Activated CD4-positive, alpha-beta T cell treated with anti-CD3 and anti-CD28 coated beads for 36 hours (primary cell): ENCODE results near the gene ARHGAP22. TPM values are rescaled to one million over a fixed set of nuclear protein-coding genes. Genes with fewer than 3 reads are reported as not detected.

ENCODE experiments used
- ATAC-seq: fragments of 200-7000 bp; cut with Tn5 transposase; one replicate; pipeline ENCODE4 v1.10.0; 2021; ENCODE audit warnings: mild to moderate bottlenecking, moderate library complexity
- CTCF ChIA-PET: fragments of 350-600 bp; sonication (Branson Sonifier 250); formaldehyde crosslinking; loops from one replicate; lab custom pipeline; 2021; ENCODE audit warnings: antibody characterized with exemption; lab: Charles Lee
- POLR2A ChIA-PET: fragments of 350-600 bp; sonication (Branson Sonifier 250); formaldehyde crosslinking; loops from one replicate; lab custom pipeline; 2021; ENCODE audit warnings: antibody characterized with exemption, inconsistent platforms; lab: Charles Lee
- DNase-seq: peaks from one replicate; pipeline ENCODE4 v3.0.0-alpha.2; 2020
- H3K27ac Mint-ChIP-seq: one replicate; pipeline ENCODE4 v1.8.0; 2021; ENCODE audit warnings: mixed read lengths
- H3K27me3 Mint-ChIP-seq: one replicate; pipeline ENCODE4 v1.8.0; 2021; ENCODE audit warnings: mixed read lengths
- H3K36me3 Mint-ChIP-seq: one replicate; pipeline ENCODE4 v1.8.0; 2021; ENCODE audit warnings: low read depth, mixed read lengths
- H3K4me1 Mint-ChIP-seq: one replicate; pipeline ENCODE4 v1.8.0; 2021; ENCODE audit warnings: mixed read lengths
- H3K4me3 Mint-ChIP-seq: one replicate; pipeline ENCODE4 v1.8.0; 2021; ENCODE audit warnings: mild to moderate bottlenecking, moderate library complexity, mixed read lengths
- H3K9me3 Mint-ChIP-seq: one replicate; pipeline ENCODE4 v1.8.0; 2021; ENCODE audit warnings: low read depth, mixed read lengths
- intact Hi-C, 2 experiments: fragments of 100-400 bp; cut with DNase I in 1 of 2; cut with micrococcal nuclease in 1 of 2; formaldehyde crosslinking; loops; one replicate each; pipeline versions ENCODE4 v1.14.2 to v1.15.1; 2022 to 2024; cut with DNase I, micrococcal nuclease
- total RNA-seq, 2 experiments: library from RNA; stranded (reverse); gene quantifications; one replicate each; pipeline ENCODE4 v1.2.3, GENCODE V29; 2021

The ARHGAP22 gene
- total RNA-seq, 2 experiments from 2014 or later: 0.27 to 0.47 TPM

GRCh38 chr10:48496831-48497779, 107.8 kb downstream of the ARHGAP22 start:
- DNase-seq (no peak), ATAC-seq (no peak)
- intact Hi-C loops: no loop called here
- ChIA-PET CTCF (interaction anchor here (0.7 kb wide), 1 partner anchor 1450 kb away, joined by 3 read pairs; no protein-coding TSS in a partner anchor), POLR2A (no interaction called here)
- Mint-ChIP-seq H3K4me1 (peaks cover 15% of the 10 kb centered on the region), H3K27me3 (peaks cover 7% of the 10 kb centered on the region), H3K27ac (no peak overlapping the region), H3K36me3 (no peaks in the 10 kb centered on the region), H3K4me3 (no peak overlapping the region), H3K9me3 (no peaks in the 10 kb centered on the region)

GRCh38 chr10:48496105-48496830, 108.6 kb downstream of the ARHGAP22 start:
- Mint-ChIP-seq H3K4me3 (no peak overlapping the region), H3K9me3 (no peaks in the 10 kb centered on the region), H3K4me1 (peaks cover 15% of the 10 kb centered on the region), H3K36me3 (no peaks in the 10 kb centered on the region), H3K27ac (no peak overlapping the region), H3K27me3 (peaks cover 8% of the 10 kb centered on the region)
- POLR2A ChIA-PET: no interaction called here
- DNase-seq: no peak
- intact Hi-C loops: no loop called here
- CTCF ChIA-PET: interaction anchor here (0.6 to 0.7 kb wide), 2 partner anchors 690 to 1451 kb away, joined by 3 read pairs; no protein-coding TSS in a partner anchor
- no peak for ATAC-seq

GRCh38 chr10:48495282-48496045, 109.4 kb downstream of the ARHGAP22 start:
- peaks cover 15% of the 10 kb centered on the region for H3K4me1 Mint-ChIP-seq
- ChIA-PET POLR2A (no interaction called here), CTCF (interaction anchor here (0.6 kb wide), 1 partner anchor 690 kb away, joined by 3 read pairs; no protein-coding TSS in a partner anchor)
- H3K27me3 Mint-ChIP-seq: peaks cover 13% of the 10 kb centered on the region
- H3K36me3 Mint-ChIP-seq: no peaks in the 10 kb centered on the region
- no peak overlapping the region for H3K27ac Mint-ChIP-seq
- intact Hi-C loops: no loop called here
- no peak overlapping the region for H3K4me3 Mint-ChIP-seq
- DNase-seq: no peak
- no peak for ATAC-seq
- no peaks in the 10 kb centered on the region for H3K9me3 Mint-ChIP-seq

- H3K4me3 Mint-ChIP-seq: no peak overlapping the region
- no peak overlapping the region for H3K27ac Mint-ChIP-seq
- intact Hi-C loops: no loop called here
- peaks cover 15% of the 10 kb centered on the region for H3K4me1 Mint-ChIP-seq
- CTCF ChIA-PET: no interaction called here
- H3K9me3 Mint-ChIP-seq: no peaks in the 10 kb centered on the region
- H3K27me3 Mint-ChIP-seq: peaks cover 13% of the 10 kb centered on the region
- H3K36me3 Mint-ChIP-seq: no peaks in the 10 kb centered on the region
- no peak for ATAC-seq
- no peak for DNase-seq
- POLR2A ChIA-PET: no interaction called here
Measured at GRCh38 chr10:48494611-48495010, 110.3 kb downstream of the ARHGAP22 start.

GRCh38 chr10:48494073-48494472, 110.8 kb downstream of the ARHGAP22 start:
- peak; percentile 19 for ATAC-seq
- intact Hi-C loops: no loop called here
- ChIA-PET POLR2A (no interaction called here), CTCF (no interaction called here)
- peaks cover 15% of the 10 kb centered on the region for H3K4me1 Mint-ChIP-seq
- DNase-seq: peak; percentile 20
- H3K36me3 Mint-ChIP-seq: no peaks in the 10 kb centered on the region
- H3K27me3 Mint-ChIP-seq: peaks cover 13% of the 10 kb centered on the region
- no peak overlapping the region for H3K4me3 Mint-ChIP-seq
- no peaks in the 10 kb centered on the region for H3K9me3 Mint-ChIP-seq
- no peak overlapping the region for H3K27ac Mint-ChIP-seq

- H3K4me3 Mint-ChIP-seq: no peak overlapping the region
- no peak overlapping the region for H3K27ac Mint-ChIP-seq
- H3K27me3 Mint-ChIP-seq: peaks cover 13% of the 10 kb centered on the region
- intact Hi-C loops: no loop called here
- ATAC-seq: no peak
- H3K4me1 Mint-ChIP-seq: peaks cover 15% of the 10 kb centered on the region
- ChIA-PET CTCF (no interaction called here), POLR2A (no interaction called here)
- H3K9me3 Mint-ChIP-seq: no peaks in the 10 kb centered on the region
- DNase-seq: no peak
- H3K36me3 Mint-ChIP-seq: no peaks in the 10 kb centered on the region
Measured at GRCh38 chr10:48493083-48493871, 111.6 kb downstream of the ARHGAP22 start.

GRCh38 chr10:48492201-48492600, 112.7 kb downstream of the ARHGAP22 start:
- no peak for DNase-seq
- ChIA-PET CTCF (interaction anchor here (0.9 kb wide), 1 partner anchor 131 kb away, joined by 3 read pairs; no protein-coding TSS in a partner anchor), POLR2A (no interaction called here)
- Mint-ChIP-seq H3K27ac (no peak overlapping the region), H3K4me3 (no peak overlapping the region), H3K9me3 (no peaks in the 10 kb centered on the region), H3K36me3 (no peaks in the 10 kb centered on the region), H3K4me1 (peaks cover 15% of the 10 kb centered on the region), H3K27me3 (peaks cover 13% of the 10 kb centered on the region)
- intact Hi-C loops: no loop called here
- no peak for ATAC-seq

GRCh38 chr10:48491392-48492139, 113.3 kb downstream of the ARHGAP22 start:
- CTCF ChIA-PET: interaction anchor here (0.9 kb wide), 1 partner anchor 130 kb away, joined by 3 read pairs; no protein-coding TSS in a partner anchor
- no peaks in the 10 kb centered on the region for H3K36me3 Mint-ChIP-seq
- H3K27me3 Mint-ChIP-seq: peaks cover 13% of the 10 kb centered on the region
- H3K4me1 Mint-ChIP-seq: peaks cover 15% of the 10 kb centered on the region
- H3K4me3 Mint-ChIP-seq: no peak overlapping the region
- POLR2A ChIA-PET: no interaction called here
- DNase-seq (no peak), ATAC-seq (no peak)
- no peaks in the 10 kb centered on the region for H3K9me3 Mint-ChIP-seq
- intact Hi-C loops: no loop called here
- no peak overlapping the region for H3K27ac Mint-ChIP-seq

- intact Hi-C loops: no loop called here
- Mint-ChIP-seq H3K9me3 (no peaks in the 10 kb centered on the region), H3K4me1 (peaks cover 15% of the 10 kb centered on the region), H3K27ac (no peak overlapping the region), H3K27me3 (peaks cover 13% of the 10 kb centered on the region), H3K4me3 (no peak overlapping the region), H3K36me3 (no peaks in the 10 kb centered on the region)
- DNase-seq (no peak), ATAC-seq (no peak)
- ChIA-PET CTCF (no interaction called here), POLR2A (no interaction called here)
Measured at GRCh38 chr10:48490946-48491345, 113.9 kb downstream of the ARHGAP22 start.

GRCh38 chr10:48490571-48490940, 114.3 kb downstream of the ARHGAP22 start:
- ChIA-PET CTCF (no interaction called here), POLR2A (no interaction called here)
- ATAC-seq: no peak
- Mint-ChIP-seq H3K4me3 (no peak overlapping the region), H3K27me3 (peaks cover 13% of the 10 kb centered on the region), H3K27ac (no peak overlapping the region), H3K36me3 (no peaks in the 10 kb centered on the region), H3K4me1 (peaks cover 15% of the 10 kb centered on the region), H3K9me3 (no peaks in the 10 kb centered on the region)
- intact Hi-C loops: no loop called here
- DNase-seq: no peak
